Muscle layer of duodenum (tissue), 2 donors: ENCODE results near the gene SLK.

ENCODE experiments used
- H3K27ac ChIP-seq: one replicate; pipeline ENCODE4 v1.7.0; 2013; ENCODE audit warnings: mild to moderate bottlenecking, low read length
- H3K27me3 ChIP-seq: one replicate; pipeline ENCODE4 v1.7.0; 2013; ENCODE audit warnings: low read depth, mild to moderate bottlenecking, control low read depth, low read length
- H3K36me3 ChIP-seq, 2 donors: one replicate each; pipeline ENCODE4 v1.7.0; 2013; ENCODE audit warnings: low read length in 2 of 2, control low read depth in 1 of 2, mild to moderate bottlenecking in 1 of 2; ENCODE audit not compliant: insufficient read depth in 2 of 2, control insufficient read depth in 1 of 2
- H3K4me1 ChIP-seq, 2 donors: one replicate each; pipeline ENCODE4 v1.7.0; 2013; ENCODE audit warnings: low read length in 2 of 2, mild to moderate bottlenecking in 2 of 2, control low read depth in 1 of 2, moderate library complexity in 1 of 2; ENCODE audit not compliant: insufficient read depth in 2 of 2, control insufficient read depth in 1 of 2
- H3K4me3 ChIP-seq, 2 donors: one replicate each; pipeline ENCODE4 v1.7.0; 2013; ENCODE audit warnings: low read length in 2 of 2, low read depth in 1 of 2, mild to moderate bottlenecking in 1 of 2
- H3K9me3 ChIP-seq, 2 donors: one replicate each; pipeline ENCODE4 v1.7.0; 2013; ENCODE audit warnings: low read length in 2 of 2, control low read depth in 1 of 2, mild to moderate bottlenecking in 1 of 2; ENCODE audit not compliant: control insufficient read depth in 1 of 2
- donor health status: healthy.

The SLK gene

DNA sequence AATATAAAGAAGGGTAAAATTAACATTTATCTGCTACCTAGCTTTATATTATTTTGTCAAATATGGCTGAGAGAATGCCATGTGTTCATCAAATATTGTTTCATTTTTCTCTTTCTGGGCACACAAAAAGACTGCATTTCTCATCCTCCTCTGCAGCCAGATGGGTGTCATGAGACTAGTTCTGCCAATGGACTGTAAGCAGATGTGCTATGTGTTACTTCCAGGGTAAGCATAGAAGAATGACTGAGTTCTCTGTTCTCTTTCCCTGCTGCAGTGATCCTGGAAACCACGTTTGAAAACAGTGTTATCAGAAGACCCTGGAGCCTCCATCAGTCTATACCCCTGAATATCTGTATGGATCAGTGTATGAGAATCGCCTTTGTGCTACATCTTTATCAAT lies 24.1 kb upstream of the SLK start:
- no peaks in the 10 kb centered on the region for H3K36me3 ChIP-seq
- H3K4me1 ChIP-seq: no peaks in the 10 kb centered on the region
- no peaks in the 10 kb centered on the region for H3K9me3 ChIP-seq
- no peak overlapping the region for H3K27ac ChIP-seq
- no peaks in the 10 kb centered on the region for H3K27me3 ChIP-seq
- H3K4me3 ChIP-seq: no peak overlapping the region

DNA sequence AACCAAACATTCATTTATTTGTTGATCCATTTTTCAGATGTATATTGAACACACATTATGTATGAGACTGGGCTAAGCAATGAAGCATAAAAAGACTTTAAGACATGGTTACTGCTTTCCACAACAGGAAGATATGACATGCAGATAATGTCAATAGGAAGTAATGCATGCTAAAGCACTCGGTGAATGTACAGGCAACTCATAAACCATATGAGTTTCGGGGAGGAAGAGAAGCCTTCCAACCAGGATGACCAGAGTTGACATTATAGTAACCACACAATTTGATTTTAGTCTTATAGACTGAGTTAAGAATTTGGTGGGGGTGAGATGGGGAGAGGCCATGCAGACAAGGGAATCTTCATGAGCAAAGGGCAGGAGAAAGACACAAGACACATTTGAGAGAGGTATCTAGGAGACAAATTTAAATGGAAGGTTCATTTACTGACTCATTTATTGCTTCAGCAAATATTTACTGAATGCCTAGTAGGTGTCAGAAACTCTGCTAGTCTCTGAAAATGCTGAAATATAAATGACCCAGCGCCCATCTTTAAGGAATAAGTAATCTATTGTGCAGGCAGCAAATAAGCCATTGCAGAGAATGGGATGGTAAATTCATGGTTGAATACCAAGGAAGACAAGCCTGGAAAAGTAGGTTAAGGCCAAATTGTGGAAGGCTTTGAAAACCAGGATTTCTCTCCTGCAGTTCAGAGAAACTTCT lies 19.0 kb upstream of the SLK start:
- H3K9me3 ChIP-seq: no peaks in the 10 kb centered on the region
- H3K27me3 ChIP-seq: no peaks in the 10 kb centered on the region
- H3K36me3 ChIP-seq: no peaks in the 10 kb centered on the region
- no peak overlapping the region for H3K27ac ChIP-seq
- H3K4me1 ChIP-seq: no peaks in the 10 kb centered on the region
- no peak overlapping the region for H3K4me3 ChIP-seq

DNA sequence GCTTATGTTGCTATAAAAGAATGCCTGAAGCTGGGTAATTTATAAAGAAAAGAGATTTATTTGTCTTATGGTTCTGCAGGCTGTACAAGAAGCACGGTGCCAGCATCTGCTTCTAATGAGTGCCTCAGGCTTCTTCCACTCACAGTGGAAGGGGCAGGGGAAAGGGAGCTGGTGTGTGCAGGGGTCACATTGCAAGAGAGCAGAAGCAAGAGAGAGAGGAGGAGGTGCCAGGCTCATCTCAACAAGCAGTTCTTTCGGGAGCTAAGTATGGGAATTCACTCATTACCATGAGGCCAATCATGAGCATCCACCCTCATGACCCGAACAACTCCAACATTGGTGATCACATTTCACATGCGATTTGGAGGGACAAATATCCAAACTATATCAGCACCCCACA lies 17.2 kb upstream of the SLK start:
- H3K9me3 ChIP-seq: peaks cover 0 to 3% of the 10 kb centered on the region in 2 donors
- no peaks in the 10 kb centered on the region for H3K36me3 ChIP-seq
- no peak overlapping the region for H3K27ac ChIP-seq
- H3K4me3 ChIP-seq: no peak overlapping the region
- H3K4me1 ChIP-seq: no peaks in the 10 kb centered on the region
- H3K27me3 ChIP-seq: no peaks in the 10 kb centered on the region

DNA sequence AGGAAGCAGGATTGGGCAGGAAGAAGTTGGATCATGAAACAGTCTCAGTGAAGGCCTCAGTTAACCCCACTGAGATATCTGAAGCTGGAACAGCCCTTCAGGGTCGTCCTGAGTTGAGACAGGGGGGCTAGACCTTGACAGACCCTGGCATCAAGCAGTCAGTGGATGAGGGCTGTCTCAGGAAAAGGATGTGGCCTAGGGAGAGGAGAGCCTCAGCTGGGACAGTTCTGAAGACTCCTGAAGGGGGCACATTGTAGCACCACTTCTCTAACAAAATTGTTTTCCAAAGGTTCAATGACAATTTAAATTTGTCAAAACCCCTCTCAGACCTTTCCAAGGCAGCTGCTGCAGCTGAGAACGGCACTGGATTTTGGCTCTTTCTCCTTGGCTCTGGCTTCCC lies 15.8 kb upstream of the SLK start:
- no peak overlapping the region for H3K4me3 ChIP-seq
- H3K27ac ChIP-seq: no peak overlapping the region
- peaks cover 0 to 3% of the 10 kb centered on the region in 2 donors for H3K9me3 ChIP-seq
- no peaks in the 10 kb centered on the region for H3K36me3 ChIP-seq
- H3K4me1 ChIP-seq: no peaks in the 10 kb centered on the region
- no peaks in the 10 kb centered on the region for H3K27me3 ChIP-seq

DNA sequence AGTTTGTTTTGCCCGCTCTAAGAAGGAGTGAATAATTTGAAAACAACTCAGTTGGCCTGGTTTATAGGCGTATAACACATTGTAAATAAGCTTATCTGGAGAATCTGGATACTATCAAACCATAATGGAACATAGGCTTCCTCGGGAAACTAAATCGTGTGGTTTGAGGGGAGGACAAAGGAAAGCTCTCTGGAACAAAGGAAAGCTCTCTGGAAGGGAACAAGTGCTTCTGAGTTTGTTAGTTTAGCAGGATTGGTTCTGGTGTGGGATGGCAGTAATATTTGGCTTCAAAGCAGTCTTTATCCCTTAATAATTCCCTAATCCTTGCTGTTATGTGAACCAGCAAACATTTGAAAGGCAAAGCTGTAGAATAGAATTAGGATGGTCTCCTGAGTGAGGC lies 15.0 kb upstream of the SLK start:
- Histone ChIP-seq H3K27me3 (no peaks in the 10 kb centered on the region), H3K9me3 (peaks cover 0 to 3% of the 10 kb centered on the region in 2 donors), H3K4me1 (no peaks in the 10 kb centered on the region), H3K27ac (no peak overlapping the region), H3K4me3 (no peak overlapping the region), H3K36me3 (no peaks in the 10 kb centered on the region)

DNA sequence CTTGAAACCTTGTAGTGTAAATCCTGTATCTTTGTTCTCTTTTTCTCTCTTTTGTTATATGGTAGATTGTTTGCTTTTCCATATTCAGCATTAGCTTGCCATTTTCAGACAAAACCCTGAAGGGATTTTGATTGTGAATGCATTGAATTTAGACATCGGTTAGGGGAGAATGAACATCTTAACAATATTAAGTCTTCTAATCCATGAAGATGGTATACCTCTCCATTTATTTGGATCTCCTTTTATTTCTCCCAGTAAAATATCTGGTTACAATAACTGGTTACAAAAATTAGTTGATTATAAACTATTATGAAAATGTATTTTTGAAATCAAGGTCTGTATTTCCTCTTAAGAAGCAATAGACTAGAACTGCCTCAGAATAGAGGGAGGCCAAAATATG lies 12.4 kb upstream of the SLK start:
- Histone ChIP-seq H3K36me3 (no peaks in the 10 kb centered on the region), H3K4me3 (no peak overlapping the region)

DNA sequence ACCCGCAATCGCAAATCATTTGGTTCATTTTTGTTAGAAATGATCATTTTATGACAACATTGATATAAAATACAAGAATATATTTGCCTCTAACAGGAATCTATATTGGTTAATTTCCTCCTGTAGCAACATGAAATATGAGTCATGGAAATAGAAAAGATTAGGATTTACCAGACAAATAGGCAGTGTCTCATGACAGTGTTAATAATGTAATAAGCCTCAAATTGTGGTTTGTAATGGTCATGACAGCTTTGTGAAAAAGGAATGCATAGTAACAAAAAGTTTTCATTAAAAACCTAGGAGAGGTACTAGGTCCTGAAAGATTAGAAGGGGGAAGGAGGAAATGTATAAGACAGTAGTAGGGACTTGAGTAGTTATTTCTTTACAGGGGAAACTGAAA lies 7.9 kb upstream of the SLK start:
- Histone ChIP-seq H3K4me3 (no peak overlapping the region), H3K27me3 (no peaks in the 10 kb centered on the region), H3K36me3 (no peaks in the 10 kb centered on the region), H3K4me1 (no peaks in the 10 kb centered on the region), H3K27ac (no peak overlapping the region), H3K9me3 (peaks cover 0 to 3% of the 10 kb centered on the region in 2 donors)

More for the DNA sequence above, 12.4 kb upstream of the SLK start:
- H3K4me1 ChIP-seq: no peaks in the 10 kb centered on the region
- peaks cover 0 to 3% of the 10 kb centered on the region in 2 donors for H3K9me3 ChIP-seq
- no peaks in the 10 kb centered on the region for H3K27me3 ChIP-seq
- no peak overlapping the region for H3K27ac ChIP-seq

DNA sequence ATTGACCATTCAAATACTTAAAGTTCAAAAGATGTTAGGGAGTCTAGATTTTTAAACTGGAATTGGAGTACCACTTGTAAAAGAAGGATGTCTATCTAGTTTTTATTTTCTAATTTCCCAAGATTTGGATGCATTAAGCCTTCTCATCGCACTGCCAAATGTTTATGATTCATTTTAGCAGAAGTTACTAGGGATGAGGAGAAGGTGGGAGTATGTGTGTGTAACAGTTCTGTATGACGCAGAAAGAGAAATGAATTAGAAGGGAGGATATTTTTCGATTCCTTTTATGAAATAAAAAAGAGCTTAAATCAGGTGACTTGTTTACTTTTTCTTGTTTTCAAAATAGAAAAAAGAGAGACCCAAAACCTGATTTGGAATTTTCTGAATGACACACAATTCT lies 6.8 kb upstream of the SLK start:
- Histone ChIP-seq H3K9me3 (no peaks in the 10 kb centered on the region), H3K4me3 (no peak overlapping the region), H3K36me3 (no peaks in the 10 kb centered on the region), H3K27ac (no peak overlapping the region), H3K4me1 (no peaks in the 10 kb centered on the region), H3K27me3 (no peaks in the 10 kb centered on the region)

DNA sequence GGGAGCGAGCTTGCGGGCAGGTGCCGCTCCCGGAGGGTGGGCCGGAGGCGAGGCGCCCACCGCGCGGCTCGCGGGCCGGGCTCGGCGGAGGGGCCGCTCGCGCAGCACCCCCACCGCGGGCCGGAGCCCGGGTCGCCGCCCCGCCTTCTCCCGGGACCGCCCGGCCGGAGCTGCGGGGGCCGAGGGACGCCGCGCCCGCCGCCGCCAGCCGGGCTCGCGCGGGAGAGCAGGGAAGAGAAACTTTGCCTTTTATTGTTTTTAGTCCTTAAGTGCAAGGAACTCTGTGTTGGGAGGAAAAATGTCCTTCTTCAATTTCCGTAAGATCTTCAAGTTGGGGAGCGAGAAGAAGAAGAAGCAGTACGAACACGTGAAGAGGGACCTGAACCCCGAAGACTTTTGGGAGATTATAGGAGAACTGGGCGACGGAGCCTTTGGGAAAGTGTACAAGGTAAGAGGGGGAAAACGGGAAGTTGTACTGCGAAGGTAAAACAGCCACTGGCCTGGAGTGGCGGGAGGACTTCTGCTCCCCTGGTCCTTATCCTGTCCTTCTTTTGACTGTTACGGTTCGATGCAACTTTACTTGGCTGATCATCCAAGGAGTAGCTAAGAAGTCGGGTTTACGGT lies 620 bp downstream of the SLK start:
- Histone ChIP-seq H3K27me3 (no peaks in the 10 kb centered on the region), H3K4me1 (peaks cover 6 to 15% of the 10 kb centered on the region in 2 donors), H3K4me3 (peak overlapping the region; percentile 93 to 99), H3K9me3 (no peaks in the 10 kb centered on the region), H3K27ac (peak overlapping the region; percentile 90), H3K36me3 (no peaks in the 10 kb centered on the region)

DNA sequence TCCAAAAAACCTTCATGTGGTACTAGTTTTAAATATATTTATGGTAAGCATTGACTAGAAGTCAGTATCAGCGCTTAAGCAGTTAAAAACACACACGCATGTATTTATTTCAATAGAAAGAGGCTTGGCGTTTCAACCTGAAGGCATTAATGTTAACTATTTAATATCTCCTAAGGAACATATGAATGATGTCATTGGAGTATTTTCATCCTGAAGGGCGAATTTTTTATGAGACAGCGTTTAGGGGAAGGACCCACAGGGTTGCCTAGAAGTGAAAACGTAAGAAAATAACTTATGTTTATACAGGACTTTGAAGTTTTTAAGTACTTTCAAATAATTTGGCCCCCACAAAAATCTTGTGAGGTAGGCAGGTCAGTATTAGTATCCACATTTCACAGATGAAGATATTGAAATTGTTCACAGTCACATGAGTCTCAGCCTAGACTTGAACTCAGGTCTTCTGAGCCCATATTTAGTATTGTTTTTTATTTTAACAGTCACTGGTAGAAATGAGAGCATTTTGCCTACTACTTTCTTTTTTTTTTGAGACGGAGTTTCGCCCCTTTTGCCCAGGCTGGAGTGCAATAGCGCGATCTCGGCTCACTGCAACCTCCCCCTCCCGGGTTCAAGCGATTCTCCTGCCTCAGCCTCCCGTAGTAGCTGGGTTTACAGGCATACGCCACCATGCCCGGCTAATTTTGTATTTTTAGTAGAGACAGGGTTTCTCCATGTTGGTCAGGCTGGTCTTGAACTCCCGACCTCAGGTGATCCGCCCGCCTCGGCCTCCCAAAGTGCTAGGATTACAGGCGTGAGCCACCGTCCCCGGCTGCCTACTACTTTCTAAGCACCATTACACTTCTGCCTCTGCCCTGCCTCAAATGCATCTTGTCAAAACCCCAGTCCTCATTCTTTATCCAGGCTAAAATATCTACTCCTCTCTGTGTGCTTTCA lies 1.8 kb downstream of the SLK start:
- Histone ChIP-seq H3K27me3 (no peaks in the 10 kb centered on the region), H3K4me3 (peak overlapping the region; percentile 93 to 99), H3K36me3 (no peaks in the 10 kb centered on the region), H3K9me3 (no peaks in the 10 kb centered on the region), H3K27ac (peak overlapping the region; percentile 90), H3K4me1 (peaks cover 6 to 15% of the 10 kb centered on the region in 2 donors)

DNA sequence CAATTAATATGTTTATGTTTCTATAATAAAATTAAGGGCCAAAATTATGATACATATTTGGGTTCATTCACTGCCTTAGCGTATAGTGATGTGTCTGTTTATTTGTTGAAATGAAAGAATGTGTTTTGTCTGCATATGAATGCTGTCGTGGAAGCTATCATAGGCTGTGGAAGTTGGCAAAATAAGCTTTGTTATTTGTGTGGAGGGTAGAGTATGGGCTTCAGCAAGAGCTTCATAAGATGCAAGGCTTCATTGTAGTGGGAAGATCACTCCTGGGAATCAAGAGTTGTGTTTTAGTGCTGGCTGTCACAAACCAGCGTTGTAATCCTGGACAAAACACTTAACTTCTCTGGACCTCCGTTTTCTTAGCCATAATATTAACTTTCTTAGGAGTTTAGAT lies 2.5 kb downstream of the SLK start:
- peaks cover 6 to 15% of the 10 kb centered on the region in 2 donors for H3K4me1 ChIP-seq
- no peaks in the 10 kb centered on the region for H3K36me3 ChIP-seq
- H3K27ac ChIP-seq: peak overlapping the region; percentile 52
- no peaks in the 10 kb centered on the region for H3K27me3 ChIP-seq
- peak overlapping the region; percentile 93 to 99 for H3K4me3 ChIP-seq
- no peaks in the 10 kb centered on the region for H3K9me3 ChIP-seq
